Measurements from ENCODE around the gene TRAPPC10. TPM values are rescaled to one million over a fixed set of nuclear protein-coding genes. Genes with fewer than 3 reads are reported as not detected.

Gene TRAPPC10
- total RNA-seq, 2 donors from 2014 or later, result 10.9 to 26.4 TPM

DNA sequence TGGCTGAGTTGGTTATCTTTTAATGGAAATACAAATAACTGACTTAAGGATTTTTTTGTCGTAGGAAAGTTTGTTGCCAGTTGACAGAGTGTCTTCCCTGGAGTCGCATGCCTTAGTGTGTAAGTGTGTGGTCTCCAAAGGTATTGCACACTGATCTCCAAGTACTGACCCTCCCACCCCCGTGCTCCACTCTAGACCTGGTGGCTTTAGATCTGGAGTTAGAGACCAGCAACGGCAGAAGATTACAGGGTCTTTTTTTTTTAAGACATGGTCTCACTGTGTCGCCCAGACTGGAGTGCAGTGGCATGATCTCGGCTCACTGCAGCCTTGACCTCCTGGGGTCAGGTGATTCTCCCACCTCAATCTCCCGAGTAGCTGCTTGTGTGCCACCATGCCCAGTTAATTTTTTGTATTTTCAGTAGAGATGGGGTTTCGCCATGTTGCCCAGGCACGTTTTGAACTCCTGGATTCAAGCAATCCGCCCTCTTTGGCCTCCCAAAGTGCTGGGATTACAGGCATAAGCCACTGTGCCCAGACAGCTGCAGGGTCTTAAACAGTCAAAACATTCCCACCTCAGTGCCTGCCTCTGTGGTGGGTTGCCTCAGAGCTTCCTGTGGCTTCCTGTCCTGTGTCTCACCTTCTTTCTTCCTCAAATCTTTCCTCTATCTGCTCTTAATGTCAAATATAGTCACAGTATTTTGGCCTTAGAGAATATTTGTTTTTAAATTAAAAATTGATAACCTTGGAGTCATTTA lies 6.9 kb downstream of the TRAPPC10 start:
- no peak overlapping the region for H3K27ac ChIP-seq
- H3K9me3 ChIP-seq, result no peaks in the 10 kb centered on the region
- ATAC-seq, result no peak
- 48 to 58% methylated on average over 9 to 10 of the region's 10 CpGs for whole genome bisulfite sequencing, 2 donors
- H3K27me3 ChIP-seq, result no peaks in the 10 kb centered on the region
- H3K36me3 ChIP-seq (replicated peaks in 1 of 2; ENCODE audit: insufficient read depth in 1 of 2, low read depth in 2 of 2), result no peaks in the 10 kb centered on the region
- TF ChIP-seq POLR2A (IDR thresholded peaks at IDR 0.05) (no peak), CTCF (IDR thresholded peaks at IDR 0.05) (no peak)
- H3K4me3 ChIP-seq, result no peak overlapping the region
- DNase-seq, result no peak
- H3K4me1 ChIP-seq, result peaks cover 47% of the 10 kb centered on the region
- intact Hi-C loops (cut with DNase I), result no loop called here

GRCh38 chr21:44019568-44019958 lies 7.5 kb downstream of the TRAPPC10 start:
- Histone ChIP-seq H3K9me3 (no peaks in the 10 kb centered on the region), H3K4me1 (peaks cover 42% of the 10 kb centered on the region), H3K27ac (no peak overlapping the region), H3K36me3 (replicated peaks in 1 of 2; ENCODE audit: insufficient read depth in 1 of 2, low read depth in 2 of 2) (no peaks in the 10 kb centered on the region), H3K4me3 (no peak overlapping the region), H3K27me3 (no peaks in the 10 kb centered on the region)
- ATAC-seq (no peak), DNase-seq (no peak)
- TF ChIP-seq CTCF (IDR thresholded peaks at IDR 0.05), result no peak
- no peak for TF ChIP-seq POLR2A (IDR thresholded peaks at IDR 0.05)
- WGBS, 2 donors, result 86 to 89% methylated on average over 8 of the region's 8 CpGs
- intact Hi-C loops (cut with DNase I), result no loop called here

DNA sequence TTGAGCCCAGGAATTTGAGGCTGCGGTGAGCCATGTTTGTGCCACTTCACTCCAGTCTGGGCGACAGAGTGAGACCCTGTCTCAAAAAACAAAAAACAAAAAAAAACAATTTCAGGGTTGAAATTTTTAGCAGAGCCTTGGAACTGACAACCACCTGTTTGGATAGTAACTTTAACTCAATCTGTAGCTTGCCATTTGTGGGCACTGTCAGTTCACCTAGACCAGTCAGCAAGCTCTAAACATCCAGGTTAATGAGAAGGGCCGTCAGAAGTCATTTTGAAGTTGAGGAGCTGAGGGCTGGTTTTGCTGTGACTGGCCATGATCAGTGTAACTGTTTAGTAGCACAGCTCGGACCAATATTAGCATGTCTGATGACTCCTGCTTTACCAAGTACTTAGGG lies 8.4 kb downstream of the TRAPPC10 start:
- DNase-seq (no peak), ATAC-seq (no peak)
- Histone ChIP-seq H3K9me3 (no peaks in the 10 kb centered on the region), H3K27me3 (no peaks in the 10 kb centered on the region), H3K4me1 (peaks cover 43% of the 10 kb centered on the region), H3K4me3 (no peak overlapping the region), H3K36me3 (replicated peaks in 1 of 2; ENCODE audit: insufficient read depth in 1 of 2, low read depth in 2 of 2) (no peaks in the 10 kb centered on the region), H3K27ac (no peak overlapping the region)
- intact Hi-C loops (cut with DNase I), result no loop called here
- TF ChIP-seq POLR2A (IDR thresholded peaks at IDR 0.05) (no peak), CTCF (IDR thresholded peaks at IDR 0.05) (no peak)
- WGBS, 2 donors, result 81 to 88% methylated on average over 4 of the region's 4 CpGs

DNA sequence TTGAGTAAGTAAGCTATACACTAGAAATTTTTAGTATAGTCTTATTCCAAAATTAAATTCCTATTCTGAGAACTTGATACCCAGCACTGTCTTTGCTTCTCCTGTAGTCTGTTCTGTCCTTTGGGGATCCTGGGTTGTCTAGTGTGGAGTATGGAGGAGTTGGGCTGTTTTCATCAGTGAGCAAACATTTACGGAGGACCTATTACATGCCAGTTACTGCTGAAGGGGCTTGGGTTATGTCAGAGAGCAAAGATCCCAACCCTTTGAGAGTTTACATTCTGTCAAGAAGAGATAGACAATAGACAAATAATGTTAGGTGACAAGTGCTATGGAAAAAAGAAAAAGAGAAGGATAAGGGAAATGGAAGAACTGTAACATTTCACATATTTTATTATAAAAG lies 9.0 kb downstream of the TRAPPC10 start:
- Histone ChIP-seq H3K27ac (no peak overlapping the region), H3K9me3 (no peaks in the 10 kb centered on the region), H3K4me1 (peaks cover 48% of the 10 kb centered on the region), H3K36me3 (replicated peaks in 1 of 2; ENCODE audit: insufficient read depth in 1 of 2, low read depth in 2 of 2) (no peaks in the 10 kb centered on the region), H3K27me3 (no peaks in the 10 kb centered on the region), H3K4me3 (no peak overlapping the region)
- WGBS, 2 donors, result 41 to 47% methylated on average over 1 of the region's 1 CpG
- DNase-seq (no peak), ATAC-seq (no peak)
- intact Hi-C loops (cut with DNase I), result no loop called here
- TF ChIP-seq POLR2A (IDR thresholded peaks at IDR 0.05), result no peak
- TF ChIP-seq CTCF (IDR thresholded peaks at IDR 0.05), result no peak

DNA sequence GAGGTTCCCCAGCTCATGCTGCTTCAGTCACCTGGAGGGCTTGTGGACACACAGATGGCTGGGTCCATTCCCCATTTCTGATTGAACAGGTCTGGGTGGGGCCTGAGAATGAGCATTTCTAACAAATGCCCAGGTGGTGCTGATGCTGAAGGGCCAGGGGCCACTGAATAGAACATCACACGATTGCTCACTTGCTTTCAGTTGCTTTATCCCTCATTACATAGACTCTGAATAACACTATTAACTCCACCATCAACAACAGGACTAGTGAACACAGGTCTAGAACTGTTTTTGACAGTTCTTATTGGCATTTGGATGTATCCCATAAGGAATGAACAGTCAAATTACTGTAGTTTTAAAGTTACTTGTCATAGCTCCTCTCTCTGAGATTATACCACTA lies 12.1 kb downstream of the TRAPPC10 start:
- ATAC-seq (no peak), DNase-seq (no peak)
- intact Hi-C loops (cut with DNase I), result no loop called here
- Histone ChIP-seq H3K4me3 (no peak overlapping the region), H3K27ac (no peak overlapping the region), H3K36me3 (replicated peaks in 1 of 2; ENCODE audit: insufficient read depth in 1 of 2, low read depth in 2 of 2) (no peaks in the 10 kb centered on the region), H3K27me3 (no peaks in the 10 kb centered on the region), H3K4me1 (peaks cover 31% of the 10 kb centered on the region), H3K9me3 (no peaks in the 10 kb centered on the region)
- TF ChIP-seq POLR2A (IDR thresholded peaks at IDR 0.05) (no peak), CTCF (IDR thresholded peaks at IDR 0.05) (no peak)
- 67% methylated on average over 1 of the region's 1 CpG for WGBS, 2 donors
